ENCODE measurements around the gene ACAD10. TPM values are rescaled to one million over a fixed set of nuclear protein-coding genes. Genes with fewer than 3 reads are reported as not detected.

The ACAD10 gene
- total and polyA plus RNA-seq, 2 of the 13 experiments (the other 11 are each of a cell fraction or from before 2014, with no cell fraction given), result 15.2 to 16.3 TPM

DNA sequence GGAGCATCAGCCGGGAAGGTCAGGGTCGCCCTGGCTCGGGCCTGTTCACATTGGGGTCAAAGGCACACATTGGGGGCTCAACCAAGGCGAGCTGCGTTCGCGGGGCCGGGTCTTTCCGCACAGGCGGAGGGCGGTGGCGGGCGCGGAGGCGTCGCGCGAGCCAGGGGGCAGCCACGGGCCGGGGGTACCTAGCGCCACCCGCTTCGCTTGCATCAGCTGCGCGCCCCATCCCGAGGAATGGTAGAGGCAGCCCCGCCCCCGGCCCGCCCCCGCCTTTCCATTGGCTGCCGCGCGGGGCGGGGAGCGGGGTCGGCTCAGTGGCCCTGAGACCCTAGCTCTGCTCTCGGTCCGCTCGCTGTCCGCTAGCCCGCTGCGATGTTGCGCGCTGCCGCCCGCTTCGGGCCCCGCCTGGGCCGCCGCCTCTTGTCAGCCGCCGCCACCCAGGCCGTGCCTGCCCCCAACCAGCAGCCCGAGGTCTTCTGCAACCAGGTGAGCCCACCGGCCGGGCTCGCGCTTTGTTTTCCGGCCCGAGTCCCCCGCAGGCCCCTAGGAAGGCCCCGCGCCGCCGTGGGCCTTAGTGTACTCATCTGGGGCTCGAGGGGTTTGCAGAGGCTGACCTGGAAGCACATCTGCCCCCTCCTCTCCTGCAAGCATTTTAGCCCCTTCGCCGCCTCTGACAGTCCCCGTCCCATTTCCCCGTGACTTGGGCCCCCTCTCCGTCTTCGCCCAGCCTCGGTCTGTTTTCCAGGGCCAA is 80.9 kb downstream of the ACAD10 start, which contains the start of gene ALDH2 (continued):
- TF ChIP-seq IRF1 (CRISPR knock-in tag; IDR thresholded peaks at IDR 0.05; ENCODE audit: low read depth) (no peak), ZNF543 (CRISPR knock-in tag; IDR thresholded peaks at IDR 0.05) (no peak), ZNF674 (CRISPR knock-in tag; IDR thresholded peaks at IDR 0.05; ENCODE audit: low read depth) (no peak), BRF2 (CRISPR knock-in tag; IDR thresholded peaks at IDR 0.05) (no peak), ZBTB37 (CRISPR knock-in tag; IDR thresholded peaks at IDR 0.05) (no peak), ZMYM2 (CRISPR knock-in tag; IDR thresholded peaks at IDR 0.05) (peak; percentile 22; the same call in 1 of the 2 replicates), NONO (IDR thresholded peaks at IDR 0.05) (no peak), NONO (CRISPR knock-in tag; conservative IDR thresholded peaks at IDR 0.05) (peak; percentile 63), FOXO1 (CRISPR knock-in tag; IDR thresholded peaks at IDR 0.05) (peak; percentile 17), CCAR2 (optimal IDR thresholded peaks at IDR 0.05; ENCODE audit: low read depth, low read length) (no peak), HES4 (CRISPR knock-in tag; IDR thresholded peaks at IDR 0.05; ENCODE audit: borderline replicate concordance) (peak; percentile 71; the same call in 1 of the 2 replicates), PAWR (CRISPR knock-in tag; IDR thresholded peaks at IDR 0.05; ENCODE audit: borderline replicate concordance) (no peak), ZNF513 (CRISPR knock-in tag; conservative IDR thresholded peaks at IDR 0.05) (no peak), HBP1 (CRISPR knock-in tag; IDR thresholded peaks at IDR 0.05; ENCODE audit: low read depth) (no peak), CBX5 (CRISPR knock-in tag; IDR thresholded peaks at IDR 0.05; ENCODE audit: borderline replicate concordance) (peak; percentile 48; the same call in 1 of the 2 replicates), ZNF460 (CRISPR knock-in tag; IDR thresholded peaks at IDR 0.05; ENCODE audit: borderline replicate concordance) (no peak), CREB1 (IDR thresholded peaks at IDR 0.05) (no peak), CREB1 (CRISPR knock-in tag; IDR thresholded peaks at IDR 0.05) (no peak), TRIM22 (IDR thresholded peaks at IDR 0.05) (no peak), ZNF607 (CRISPR knock-in tag; IDR thresholded peaks at IDR 0.05; ENCODE audit: borderline replicate concordance) (0 out of 2 replicates have a peak, but pooled peaks have one; percentile 28)

Measured in HepG2 (cell line).